COLO668 (cell line): ENCODE data around the gene PSPC1.
"Not testable (repeated sequence)": the region's sequence is repeated elsewhere in the genome, so short reads cannot be mapped to it uniquely, and the experiment has no call there.

Experiments
- DNase-seq: peaks from one replicate; lab custom pipeline; 2025; ENCODE audit not compliant: unreplicated experiment; lab: John Stamatoyannopoulos, UW

PSPC1 gene

DNA sequence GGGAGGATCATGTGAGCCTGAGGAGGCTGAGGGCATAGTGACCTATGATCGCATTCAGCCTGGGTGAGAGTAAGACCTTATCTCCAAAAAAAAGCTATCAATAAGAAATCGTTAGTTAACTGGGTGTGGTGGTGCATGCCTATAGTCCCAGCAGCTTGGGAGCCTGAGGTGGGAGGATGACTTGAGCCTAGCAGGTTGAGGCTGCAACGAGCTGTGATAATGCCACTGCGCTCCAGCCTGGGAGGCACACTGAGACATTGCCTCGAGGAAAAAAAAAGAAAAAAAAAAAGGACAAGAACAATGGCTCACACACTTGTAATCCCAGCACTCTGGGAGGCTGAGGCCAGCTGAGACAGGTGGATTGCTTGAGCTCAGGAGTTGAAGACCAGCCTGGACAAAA is 16.2 kb downstream of the PSPC1 start:
- no peak for DNase-seq

DNA sequence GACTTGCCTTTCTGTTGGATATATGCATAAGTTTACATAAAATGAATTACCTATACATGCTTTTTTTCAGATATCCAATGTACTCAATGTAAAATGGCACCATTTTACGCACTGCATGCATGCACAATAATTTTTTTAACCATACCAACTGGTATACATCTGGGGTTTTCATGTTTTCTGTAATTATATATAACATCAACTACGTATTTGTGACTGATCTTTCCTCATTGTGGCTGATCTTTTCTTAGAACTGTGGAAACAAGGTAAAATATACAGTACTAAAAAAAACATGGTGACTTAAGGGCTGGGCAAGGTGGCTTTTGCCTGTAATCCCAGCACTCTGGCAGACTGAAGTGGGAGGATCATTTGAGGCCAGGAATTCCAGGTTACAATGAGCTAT is 18.5 kb downstream of the PSPC1 start:
- no peak for DNase-seq

DNA sequence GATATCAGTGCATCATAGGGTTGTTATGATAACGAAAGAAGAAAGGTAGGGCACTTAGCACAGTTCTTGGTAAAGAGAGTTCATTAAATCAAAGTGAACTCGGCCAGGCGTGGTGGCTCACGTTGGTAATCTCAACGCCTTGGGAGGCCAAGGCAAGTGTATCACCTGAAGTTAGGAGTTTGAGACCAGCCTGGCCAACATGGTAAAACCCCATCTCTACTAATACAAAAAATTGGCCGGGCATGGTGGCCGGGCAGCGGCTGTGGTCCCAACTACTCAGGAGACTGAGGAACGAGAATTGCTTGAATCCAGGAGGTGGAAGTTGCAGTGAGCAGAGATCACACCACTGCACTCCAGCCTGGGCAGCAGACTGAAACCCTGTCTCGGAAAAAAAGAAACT is 19.1 kb downstream of the PSPC1 start:
- DNase-seq, result no peak

DNA sequence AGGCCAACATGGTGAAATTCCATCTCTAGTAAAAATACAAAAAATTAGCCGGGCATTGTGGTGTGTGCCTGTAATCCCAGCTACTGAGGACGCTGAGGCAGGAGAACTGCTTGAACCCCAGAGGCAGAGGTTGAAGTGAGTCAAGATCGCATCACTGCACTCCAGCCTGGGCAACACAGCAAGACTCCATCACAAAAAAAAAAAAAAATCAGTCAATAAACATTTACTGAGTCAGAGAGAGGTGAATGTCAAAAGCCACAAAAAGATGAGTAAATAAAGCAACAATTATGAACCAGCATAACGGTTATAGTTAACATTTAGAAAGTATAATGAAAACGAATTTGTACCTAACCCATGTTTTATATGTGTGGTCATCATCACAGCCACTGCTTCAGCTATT is 23.1 kb downstream of the PSPC1 start:
- DNase-seq, result no peak

DNA sequence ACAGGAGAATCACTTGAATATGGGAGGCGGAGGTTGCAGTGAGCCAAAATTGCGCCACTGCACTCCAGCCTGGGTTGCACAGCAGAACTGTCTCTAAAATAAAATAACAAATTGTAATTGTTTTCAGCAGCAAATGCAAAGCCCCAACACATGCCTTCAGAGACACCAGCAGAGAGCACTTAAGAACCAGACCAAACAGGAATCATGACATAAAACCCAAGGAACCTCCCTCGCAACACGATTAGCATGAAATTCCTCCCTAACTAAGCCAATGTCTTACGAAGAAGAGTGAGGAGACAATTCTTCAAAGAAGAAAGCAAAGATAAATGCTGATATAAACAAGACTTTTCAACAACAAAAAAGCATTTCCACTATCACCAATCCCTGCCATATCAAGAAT is 40.1 kb downstream of the PSPC1 start:
- no peak for DNase-seq

DNA sequence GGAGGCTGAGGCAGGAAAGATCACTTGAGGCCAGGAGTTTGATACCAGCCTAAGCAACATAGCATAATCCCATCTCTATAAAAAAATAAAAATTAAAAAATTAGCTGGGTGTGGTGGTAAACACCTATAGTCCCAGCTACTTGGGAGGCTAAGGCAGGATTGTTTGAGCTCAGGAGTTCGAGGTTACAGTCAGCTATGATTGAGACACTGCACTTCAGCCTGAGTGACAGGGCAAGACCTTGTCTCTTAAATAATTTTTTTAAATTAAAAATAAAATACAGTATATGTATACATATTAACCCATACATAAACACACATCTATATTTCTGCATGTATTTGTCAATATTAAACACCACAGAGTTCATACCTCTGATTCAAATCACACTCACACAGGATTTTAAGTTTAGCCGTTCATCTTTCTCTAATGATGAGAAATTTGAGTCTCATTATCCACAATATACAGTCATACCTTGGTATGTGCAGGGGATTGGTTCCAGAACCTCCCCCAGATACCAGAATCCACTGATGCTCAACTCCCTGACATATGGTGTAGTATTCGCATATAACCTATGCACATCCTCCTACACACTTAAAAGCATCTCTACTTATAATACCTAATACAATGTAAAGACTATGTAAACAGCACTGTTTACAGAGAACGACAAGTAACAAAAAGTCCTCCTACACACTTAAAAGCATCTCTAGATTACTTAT is 44.7 kb downstream of the PSPC1 start:
- DNase-seq, result no peak

DNA sequence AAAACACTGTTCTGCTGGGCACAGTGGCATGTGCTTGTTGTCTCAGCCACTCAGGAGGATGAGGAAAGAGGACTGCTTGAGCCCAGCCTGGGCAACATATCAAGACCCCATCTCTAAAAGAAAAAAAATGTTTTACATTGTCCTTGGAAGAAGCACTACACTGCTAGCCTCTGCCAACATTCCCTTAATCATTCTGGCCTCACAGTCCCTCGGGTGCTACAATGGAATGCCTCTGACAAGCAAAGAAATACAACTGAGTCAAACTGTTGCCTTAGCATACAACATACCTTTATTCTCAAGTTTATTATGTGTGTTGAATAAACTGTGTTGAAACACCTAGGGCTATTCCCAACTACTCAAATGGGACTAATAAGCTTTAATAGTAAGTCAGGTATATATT is 56.1 kb downstream of the PSPC1 start:
- no peak for DNase-seq

DNA sequence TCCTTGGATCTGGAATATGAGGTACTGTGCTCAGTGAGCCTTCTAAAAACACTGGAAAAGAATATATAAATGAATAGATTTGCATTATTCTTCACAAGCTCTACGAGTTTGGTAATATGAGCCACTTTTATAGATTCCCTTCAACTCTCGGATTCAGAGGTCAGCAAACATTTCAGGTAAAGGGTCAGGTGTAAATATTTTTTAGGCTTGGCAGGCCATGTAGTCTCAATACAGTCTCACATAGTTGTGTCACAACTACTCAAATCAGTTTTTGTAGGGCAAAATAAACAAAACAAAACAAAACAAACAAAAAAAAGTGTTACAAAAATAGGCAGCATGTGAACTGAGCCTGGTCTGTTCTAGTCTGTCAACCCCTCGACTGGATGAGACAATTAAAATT is 57.4 kb downstream of the PSPC1 start:
- DNase-seq, result no peak

DNA sequence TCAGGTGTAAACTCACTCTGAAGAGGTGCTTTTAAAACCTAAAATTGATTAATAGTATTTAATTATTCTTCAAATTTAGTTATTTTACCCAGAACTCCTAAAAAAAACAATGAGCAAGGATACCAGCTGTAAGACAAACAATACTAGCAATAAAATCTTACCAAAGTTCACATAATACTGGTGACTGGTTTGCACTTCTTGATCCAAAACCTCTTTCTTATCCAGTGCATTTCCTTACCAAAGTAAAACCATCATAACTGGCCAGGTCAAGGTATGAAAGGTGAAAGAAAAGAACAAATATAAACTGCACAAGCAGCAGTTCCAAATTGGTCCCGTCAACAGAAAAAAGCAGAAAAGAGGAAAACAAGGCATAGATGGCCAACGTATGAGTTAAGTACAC is 62.7 kb downstream of the PSPC1 start:
- DNase-seq, result no peak

DNA sequence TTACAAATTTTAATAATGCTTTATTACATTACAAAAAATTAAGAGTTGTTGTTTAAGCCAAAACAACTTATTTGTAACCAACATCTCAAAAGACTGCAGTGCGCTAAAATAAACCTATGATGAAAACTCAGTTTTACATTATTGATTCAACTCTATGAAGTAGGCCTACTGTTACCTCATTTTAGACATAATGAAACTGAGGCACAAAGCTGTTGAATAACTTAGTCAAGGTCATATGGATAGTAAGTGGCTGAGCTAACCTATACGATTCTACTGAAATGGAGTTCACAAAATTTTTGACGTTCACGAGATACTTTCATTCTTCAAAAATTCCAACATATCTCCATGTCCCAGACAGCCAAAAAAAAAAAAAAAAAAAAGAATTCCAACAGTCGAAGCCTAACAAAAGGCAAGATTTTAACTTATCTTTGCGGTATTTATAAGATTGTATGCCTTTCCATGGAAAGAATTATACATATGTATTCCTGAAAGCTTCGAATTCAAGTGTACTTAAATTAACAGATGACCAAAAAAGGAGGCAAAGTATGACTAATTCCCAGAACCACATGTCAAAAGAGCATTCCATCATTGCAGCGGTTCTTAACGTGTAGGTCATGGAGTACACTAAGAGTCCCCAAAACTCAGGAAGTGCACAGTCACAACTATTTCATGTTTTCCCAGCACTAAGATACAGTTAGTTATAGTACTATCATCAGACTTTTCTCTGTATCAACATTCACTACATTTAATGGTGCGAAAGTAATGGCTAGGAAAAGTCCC is 69.4 kb downstream of the PSPC1 start:
- DNase-seq, result no peak

DNA sequence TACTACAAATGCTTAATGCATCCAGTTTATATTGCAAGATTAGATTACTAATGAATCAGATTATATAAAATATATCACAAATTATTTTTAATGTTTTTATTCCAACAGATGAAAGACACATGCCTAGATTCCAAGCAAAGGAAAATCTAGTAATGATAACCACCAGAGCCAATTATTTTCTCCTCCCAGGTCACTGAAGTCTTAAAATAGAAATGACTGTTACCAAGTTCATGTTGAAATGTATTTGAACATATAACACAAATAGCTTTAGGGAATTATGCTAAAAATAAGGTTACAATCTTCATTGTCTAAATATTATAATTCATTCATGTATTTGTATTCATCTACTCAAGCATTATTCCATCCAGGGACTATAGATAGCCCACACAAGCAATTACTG is 73.0 kb downstream of the PSPC1 start:
- DNase-seq, result not testable (repeated sequence)

DNA sequence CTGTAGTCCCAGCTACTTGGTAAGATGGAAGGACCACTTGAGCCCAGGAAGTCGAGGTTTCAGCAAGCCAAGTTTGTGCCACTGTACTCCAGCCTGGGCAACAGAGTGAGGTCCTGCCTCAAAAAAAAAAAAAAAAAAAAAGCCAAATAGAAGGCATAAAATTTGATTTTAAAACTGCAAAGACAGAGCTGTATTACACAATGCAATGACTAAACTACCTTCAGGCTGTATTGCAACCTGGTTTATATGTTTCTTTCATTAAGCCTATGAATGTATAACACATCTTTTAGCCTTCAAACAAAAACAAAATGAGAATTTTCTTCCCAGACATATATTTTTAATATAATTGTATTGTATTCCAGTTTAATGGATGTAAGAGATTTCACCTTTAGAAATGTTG is 73.7 kb downstream of the PSPC1 start:
- DNase-seq, result not testable (repeated sequence)

DNA sequence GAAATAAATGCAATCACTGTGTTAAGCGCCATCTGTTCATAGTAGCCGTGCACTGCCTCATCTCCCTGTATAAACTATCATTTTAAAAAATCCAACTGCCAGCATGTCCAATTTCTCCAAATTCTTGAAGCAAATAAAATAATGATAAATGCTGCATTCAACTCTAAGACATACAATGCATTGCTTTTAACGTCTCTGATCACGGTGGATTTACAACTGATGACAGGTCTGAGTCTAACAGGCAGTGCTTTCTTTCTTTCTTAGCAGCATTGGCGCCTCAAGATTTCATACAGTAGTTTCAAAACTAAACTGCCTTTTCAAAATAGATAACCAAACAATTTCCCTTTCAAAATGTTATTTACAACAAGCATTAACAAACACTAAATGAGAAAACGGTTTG is 78.5 kb downstream of the PSPC1 start:
- DNase-seq, result not testable (repeated sequence)

DNA sequence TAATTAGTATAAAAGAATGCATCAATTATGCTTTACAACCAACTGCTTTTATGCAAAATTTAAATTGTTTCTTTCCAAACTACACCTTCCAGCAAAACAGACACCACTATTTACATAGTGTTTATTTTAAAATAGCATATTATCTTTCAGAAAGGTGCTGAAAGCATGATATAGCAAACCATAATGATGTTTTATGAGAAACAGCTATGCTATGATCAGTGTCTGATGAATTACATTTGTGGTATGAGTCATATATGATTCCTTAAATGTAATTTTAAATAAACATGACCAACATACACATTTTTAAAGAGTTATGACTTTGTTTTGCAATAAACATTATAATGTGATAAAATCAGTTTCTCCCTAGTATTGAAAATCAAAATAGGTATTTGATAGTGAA is 81.1 kb downstream of the PSPC1 start:
- DNase-seq, result not testable (repeated sequence)

DNA sequence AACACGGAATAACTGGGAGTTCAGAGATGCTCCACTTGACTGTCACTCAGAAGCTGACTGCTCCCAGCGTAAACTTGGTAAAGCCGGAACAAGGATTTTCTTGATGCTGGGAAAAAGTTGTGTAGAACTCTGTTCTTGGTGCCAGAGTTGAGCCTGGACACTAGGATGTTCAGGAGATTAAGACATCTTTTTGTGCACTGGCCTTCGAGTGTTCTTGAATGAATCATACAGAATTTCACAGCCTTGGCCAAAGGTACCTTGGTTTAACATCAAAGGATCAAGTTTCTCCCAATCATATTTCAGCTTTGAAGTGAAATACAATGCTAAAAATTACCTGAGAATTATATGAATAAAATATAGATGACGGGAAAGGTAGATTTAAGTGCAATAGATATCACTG is 81.8 kb downstream of the PSPC1 start:
- not testable (repeated sequence) for DNase-seq

DNA sequence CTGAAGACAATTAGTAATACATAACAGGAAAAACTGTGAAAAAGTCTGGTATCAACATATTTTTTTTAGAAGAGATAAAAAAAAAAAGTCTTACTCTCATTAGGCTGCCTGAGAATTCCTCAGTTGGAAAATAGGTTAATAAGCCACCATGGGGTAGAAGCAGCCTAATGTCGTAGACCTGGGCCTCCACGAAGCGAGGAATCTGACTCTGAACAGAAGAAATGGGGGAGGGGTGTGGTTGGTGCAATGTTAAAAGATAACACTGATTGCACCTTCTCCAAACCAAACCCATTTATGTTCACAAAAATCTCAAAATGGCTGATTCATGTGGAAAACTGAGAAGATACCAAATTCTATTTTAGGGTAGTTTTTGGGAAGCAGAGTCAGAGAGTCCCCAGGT is 86.9 kb downstream of the PSPC1 start:
- no peak for DNase-seq

DNA sequence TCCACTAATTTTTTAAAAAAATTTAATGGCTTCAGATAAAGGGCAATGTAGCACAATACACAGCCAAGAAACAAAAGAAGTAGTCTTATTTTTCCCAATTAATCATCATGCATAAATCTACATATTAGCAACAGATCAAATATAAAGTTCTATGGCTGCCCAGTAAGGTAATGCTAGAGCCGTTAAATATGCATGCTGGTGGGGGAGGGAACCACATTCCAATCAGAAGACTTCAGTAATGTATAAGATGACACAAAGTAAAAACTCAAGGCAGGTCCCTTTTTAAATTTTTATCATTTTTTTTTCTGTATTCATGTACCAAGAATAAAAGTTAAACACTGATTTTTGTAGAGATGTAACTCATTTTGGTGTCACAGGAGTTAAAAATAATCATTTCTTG is 87.3 kb downstream of the PSPC1 start:
- no peak for DNase-seq

DNA sequence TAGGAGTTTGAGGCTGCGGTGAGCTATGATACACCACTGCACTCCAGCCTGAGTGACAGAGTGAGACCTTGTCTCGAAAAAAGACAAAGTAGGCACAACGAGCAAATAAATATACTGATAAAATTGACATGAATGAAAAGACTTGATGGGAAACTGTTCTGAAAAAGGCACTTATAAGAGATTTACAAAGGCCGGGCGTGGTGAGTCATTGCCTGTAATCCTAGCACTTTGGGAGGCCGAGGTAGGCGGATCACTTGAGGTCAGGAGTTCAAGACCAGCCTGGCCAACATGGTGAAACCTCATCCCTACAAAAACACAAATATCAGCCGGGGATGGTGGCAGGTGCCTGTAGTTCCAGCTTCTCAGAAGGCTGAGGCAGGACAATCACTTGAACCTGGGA is 91.3 kb downstream of the PSPC1 start:
- not testable (repeated sequence) for DNase-seq

DNA sequence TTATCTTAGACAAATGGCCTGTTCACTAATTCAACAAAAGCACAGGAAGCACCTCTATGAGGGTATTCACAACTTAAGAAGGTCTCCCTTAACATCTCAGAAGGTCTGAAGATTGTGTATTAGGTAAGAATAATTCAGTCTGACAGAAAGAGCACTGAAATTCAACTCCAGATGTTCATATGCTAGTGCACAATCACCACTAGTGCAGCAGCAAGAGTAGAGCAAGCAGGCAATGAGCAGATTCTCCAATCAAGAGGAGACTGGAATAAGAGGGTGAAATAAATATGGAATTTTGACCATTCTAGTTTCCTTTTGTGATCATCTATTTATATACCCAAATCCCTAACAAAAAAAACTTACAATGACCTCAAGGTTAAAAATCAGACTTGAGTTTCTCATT is 97.3 kb downstream of the PSPC1 start:
- DNase-seq, result no peak

DNA sequence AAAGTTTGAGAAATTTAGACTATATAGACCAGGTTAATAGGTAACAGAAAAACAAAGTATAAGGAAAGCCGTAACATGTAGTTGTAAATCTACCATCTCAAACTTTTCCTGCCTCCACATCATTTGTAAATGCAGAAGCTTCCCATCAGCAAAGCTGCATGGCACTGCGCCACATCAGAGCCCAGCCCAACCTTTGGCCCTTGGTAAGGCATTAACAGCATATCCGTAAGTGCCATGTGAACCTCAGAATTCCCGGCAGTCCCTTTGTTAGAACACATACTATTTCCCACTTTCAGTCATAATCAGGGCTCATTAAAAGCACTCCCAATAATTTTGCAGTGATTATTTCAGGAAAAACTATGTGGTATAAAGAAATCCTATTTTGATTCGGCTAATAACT is 97.7 kb downstream of the PSPC1 start:
- no peak for DNase-seq

DNA sequence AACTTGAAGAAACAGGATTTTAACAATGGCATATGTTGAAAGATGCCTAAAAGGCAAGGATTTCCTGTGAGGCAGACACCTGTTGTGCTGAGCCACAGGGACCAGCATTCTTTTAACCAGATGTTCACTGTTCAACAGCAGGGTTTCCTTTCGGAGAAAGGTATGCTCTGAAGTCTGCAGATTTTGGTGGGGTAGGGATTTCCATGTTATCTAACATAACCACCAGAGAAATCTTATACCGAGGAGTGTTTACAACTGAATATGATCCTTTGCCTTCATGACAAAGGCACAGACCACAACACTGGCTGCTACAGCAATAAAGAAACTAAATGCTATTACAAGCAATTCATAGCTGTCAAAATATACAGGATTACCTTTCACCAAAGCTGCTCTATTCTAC is 101.2 kb downstream of the PSPC1 start:
- DNase-seq, result no peak

DNA sequence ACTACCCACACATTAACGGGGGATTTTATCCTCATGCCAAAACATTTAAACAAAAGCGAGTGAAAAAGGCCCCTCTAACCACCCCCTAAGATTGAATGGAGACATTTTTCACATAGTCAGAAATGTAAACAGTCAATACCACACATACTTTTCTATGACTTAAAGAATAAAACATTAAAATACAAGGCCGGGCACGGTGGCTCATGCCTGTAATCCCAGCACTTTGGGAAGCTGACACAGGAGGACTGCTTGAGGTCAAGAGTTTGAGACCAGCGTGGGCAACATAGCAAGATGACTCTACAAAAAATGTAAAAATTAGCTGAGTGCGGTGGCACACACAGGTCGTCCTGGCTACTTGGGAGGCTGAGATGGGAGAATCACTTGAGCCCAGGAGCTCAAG is 102.0 kb downstream of the PSPC1 start:
- DNase-seq, result no peak

DNA sequence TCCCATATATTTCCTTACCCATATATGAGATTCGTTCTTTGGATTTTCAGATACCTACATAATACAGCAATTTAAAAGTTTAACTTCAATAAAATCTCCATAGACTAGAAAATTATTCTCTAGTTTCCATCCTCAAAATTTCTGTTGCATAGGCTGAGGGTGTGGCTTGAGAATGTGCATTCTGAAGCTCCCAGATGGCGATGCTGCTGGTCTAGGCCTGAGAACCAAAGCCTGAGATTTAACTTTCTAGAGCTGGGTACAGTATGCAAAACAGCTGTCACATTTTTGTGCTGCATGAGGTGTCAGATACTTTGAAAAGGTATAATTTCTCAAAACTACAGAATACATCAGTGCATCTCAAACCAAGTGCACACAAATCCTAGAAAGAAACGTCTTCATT is 106.6 kb downstream of the PSPC1 start:
- no peak for DNase-seq
